ENCODE results near the gene GALNT10.

Gene GALNT10

GRCh38 chr5:154236536-154237375 is 46.2 kb downstream of the GALNT10 start:
- no peak for DNase-seq

DNA sequence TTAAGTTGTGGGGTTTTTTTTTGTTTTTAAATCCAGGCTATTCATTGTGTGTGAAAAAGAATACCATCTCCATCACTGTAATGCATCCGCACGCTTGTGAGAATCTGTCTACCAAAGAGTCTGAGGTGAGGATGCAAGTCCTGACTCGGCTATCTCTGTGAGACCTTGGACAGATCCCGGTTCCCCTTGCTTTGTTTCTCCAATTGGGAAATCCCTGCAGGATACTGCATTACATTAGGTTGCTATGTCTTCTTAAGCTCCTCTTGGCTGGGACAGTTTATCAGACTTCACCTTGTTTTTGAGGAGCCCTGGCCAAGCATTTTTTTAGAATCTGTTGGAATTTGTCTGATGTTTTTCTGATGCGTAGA is 46.8 kb downstream of the GALNT10 start:
- DNase-seq, result no peak

DNA sequence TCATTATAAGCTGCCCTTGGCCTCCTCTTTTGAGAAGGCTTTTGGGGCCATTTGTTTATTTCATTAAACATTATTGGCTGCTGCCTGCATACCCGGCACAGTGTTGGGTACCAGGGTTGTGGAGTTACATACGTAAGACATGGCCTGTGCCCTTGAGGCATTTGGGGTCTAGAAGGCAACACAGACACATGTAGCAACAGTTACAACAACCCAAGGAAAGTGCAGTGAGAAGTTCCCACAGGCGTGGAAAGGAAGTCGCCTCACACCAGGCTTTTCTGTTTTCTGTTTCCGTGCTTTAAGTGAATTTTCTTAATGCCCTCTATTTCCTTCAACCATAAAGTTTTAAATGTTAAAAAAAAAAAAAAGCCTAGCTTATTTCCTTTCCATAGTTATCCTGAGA is 47.4 kb downstream of the GALNT10 start:
- DNase-seq, result no peak

DNA sequence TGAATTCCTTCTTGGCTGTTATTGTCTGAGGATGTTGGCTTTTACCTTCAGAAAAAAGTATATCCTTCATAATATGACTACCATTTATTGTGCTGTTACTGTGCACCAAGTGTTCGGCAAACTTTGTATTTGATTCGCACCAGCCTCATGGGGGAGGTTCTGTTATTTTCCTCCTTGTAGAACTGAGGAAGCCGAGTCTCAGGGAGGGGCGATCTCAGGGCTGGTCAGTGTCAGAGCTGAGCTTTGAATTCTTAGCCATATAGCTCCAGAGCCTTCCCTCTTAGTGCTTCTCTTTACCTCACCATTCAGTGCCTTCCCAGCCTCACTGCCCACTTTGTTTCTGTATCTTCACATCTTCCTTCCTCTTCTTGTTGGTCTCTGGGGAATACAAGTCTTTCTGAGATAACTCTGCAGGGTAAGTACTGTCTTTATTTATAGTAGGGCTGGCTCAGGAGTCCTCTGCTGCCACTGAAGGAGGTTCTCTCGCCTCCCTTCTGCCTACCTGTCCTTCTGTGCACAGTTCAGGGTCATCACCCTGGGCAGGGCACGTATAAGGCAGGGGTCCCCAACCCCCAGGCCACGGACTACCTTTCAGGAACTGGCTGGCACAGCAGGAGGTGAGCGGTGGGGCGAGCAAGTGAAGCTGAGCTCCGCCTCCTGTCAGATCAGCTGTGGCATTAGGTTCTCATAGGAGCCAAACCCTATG is 48.4 kb downstream of the GALNT10 start:
- DNase-seq, result no peak

- DNase-seq, result no peak
Observed at GRCh38 chr5:154240595-154240994, 50.1 kb downstream of the GALNT10 start.

GRCh38 chr5:154241021-154241420 is 50.5 kb downstream of the GALNT10 start:
- no peak for DNase-seq

GRCh38 chr5:154242442-154242841 is 51.9 kb downstream of the GALNT10 start:
- no peak for DNase-seq

DNA sequence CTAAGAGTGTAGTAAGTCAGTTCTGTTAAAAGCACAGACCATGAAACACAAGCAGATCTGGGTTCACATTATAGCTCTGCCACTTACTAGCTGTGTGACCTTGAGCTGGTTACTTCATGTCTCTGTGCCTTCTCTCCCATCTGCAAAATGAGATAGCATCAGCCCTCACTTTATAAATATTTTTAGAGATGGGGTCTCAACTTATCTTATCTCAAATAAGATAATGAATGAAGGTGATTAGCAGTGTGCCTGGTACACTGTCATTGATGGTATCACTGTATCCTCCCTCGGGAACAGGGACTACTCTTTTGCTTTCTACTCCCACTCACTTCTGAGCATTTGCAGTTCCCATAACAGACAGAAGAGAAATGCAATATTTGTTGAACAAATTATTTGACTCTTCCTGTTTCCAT is 52.4 kb downstream of the GALNT10 start:
- DNase-seq, result no peak

GRCh38 chr5:154243736-154244135 is 53.2 kb downstream of the GALNT10 start:
- no peak for DNase-seq

- no peak for DNase-seq
Observed at GRCh38 chr5:154244476-154244875, 53.9 kb downstream of the GALNT10 start.

DNA sequence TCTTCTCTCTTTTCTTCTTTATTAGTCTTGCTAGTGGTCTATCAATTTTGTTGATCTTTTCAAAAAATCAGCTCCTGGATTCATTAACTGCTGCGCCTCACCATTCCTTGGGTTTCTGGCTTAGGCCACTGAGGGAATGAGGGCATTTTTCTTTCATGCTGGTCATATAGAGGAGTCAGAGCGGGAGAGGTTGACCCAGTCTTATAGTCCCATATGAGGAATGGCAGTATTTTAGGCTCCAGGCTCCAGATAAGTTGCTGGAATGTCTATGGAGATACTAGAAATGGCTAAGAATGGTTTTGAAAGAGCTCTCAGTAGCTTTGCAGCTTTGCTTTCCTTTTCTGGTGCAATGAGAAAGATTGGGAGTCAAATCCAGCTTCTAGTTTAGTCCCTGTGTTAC is 58.2 kb downstream of the GALNT10 start:
- no peak for DNase-seq

- DNase-seq, result no peak
Observed at GRCh38 chr5:154249826-154250225, 59.3 kb downstream of the GALNT10 start.

DNA sequence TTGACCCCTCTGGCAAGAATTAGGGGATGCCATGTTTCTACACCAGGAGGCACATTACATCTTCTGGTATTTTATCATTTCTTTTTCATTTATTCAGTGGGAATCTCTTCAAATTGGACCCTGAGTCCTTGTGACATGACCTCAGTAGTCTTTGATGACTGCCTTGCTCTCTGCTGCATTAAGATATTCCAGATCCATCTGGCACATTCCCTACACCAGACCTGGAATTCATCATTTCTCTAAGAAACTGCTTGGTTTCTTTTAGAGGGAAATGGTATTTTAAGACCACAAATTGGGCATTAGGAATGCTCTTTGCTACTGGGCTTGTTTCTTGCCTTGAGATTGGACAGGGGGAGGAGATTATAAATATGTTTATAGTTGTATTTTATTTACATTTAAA is 61.0 kb downstream of the GALNT10 start:
- DNase-seq, result no peak

GRCh38 chr5:154253807-154254206 is 63.3 kb downstream of the GALNT10 start:
- DNase-seq, result no peak

DNA sequence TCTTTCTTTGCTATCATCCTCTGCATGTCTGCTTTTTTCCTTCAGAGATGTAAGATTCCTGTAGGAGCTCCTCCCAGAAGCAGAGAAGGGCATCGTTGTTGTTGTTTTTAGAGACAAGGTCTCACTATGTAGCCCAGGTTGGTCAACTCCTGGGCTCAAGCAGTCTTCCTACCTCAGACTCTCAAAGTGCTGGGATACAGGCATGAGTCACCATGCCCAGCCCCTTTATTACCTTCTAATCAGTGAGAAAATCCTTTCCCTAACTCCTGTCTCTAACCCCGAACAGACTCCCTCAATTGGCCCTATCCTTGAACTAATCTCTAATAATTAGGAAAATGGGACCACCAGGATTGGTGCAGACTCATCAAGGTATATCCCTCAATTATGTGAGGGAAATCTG is 64.4 kb downstream of the GALNT10 start:
- DNase-seq, result no peak

DNA sequence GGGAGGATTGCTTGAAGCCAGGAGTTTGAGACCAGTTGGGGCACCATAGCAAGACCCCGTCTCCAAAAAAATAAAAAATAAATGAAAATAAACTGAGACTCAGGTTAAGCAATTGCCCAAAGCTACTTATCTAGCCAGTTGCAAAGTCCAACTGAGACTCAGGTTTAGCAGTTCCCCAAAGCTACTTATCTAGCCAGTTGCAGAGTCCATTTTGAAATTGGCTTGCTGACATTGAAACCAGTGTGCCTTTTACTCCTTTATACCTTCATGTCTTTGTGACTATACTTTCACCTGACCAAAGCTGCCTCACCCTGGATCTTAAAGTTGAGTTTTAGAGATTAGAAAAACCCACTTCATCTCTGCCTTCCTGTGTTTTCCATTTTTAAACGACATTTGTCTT is 66.5 kb downstream of the GALNT10 start:
- DNase-seq, result no peak

DNA sequence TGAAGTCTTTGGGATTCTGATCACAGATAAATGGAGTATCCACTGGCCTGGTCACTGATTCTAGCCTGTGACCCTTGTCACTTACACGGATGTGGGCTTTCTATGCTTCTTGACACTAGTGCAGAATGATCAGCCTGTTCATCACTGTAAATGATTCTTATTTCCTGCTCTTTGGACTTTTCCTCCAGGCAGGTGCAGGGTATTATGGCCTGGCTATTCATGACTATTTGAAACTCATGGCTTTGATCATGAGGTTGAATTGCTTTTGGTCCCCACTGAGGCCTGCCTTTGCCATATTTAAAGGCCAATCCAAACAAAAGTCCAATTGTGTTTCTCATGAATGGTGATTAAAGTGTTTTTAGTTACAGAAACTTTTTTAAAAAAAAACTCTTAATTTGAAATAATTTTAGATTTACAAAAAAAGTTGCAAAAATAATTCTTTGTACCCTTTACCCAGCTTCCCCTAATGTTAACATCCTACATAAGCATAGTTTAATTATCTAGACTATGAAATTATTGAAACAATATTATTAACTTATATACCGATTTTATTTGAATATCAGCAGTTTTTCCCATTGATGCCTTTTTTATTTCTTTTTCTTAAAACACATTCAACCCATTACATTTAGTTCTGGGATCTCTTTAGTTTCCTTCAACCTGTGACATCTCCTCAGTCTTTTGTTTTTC is 68.1 kb downstream of the GALNT10 start:
- DNase-seq, result no peak

DNA sequence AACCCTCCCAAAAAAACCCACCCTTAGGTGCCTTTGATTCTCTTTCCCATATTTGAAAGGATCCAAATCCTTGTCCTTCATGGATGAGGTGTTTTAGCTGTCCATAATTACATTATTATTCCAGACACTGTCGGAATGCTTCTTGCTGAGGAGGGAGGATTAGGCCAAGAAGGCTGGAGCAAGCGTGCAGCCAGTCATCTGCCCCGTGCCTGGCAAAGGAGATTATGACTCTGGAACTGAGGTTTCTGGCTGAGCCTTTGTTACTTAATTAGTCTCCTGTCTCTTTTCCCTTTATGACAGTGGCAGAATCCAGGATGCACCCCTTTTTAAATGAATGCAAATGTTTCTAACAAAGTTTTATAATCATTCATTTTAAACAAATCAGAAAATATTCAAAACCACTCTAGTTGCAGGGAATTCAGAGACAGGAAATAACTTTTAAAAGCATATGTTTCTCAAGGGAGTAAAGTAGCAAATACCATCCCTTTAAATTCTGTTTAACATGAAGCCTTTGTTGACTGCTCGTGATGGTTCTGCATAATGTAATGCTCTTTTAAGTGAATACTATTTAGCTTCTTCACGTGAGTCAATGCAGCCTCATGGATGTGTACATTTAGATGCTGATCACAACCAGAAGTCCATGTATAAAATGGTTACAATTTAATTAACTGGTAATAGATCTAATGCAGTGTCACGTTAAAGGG is 69.8 kb downstream of the GALNT10 start:
- no peak for DNase-seq

DNA sequence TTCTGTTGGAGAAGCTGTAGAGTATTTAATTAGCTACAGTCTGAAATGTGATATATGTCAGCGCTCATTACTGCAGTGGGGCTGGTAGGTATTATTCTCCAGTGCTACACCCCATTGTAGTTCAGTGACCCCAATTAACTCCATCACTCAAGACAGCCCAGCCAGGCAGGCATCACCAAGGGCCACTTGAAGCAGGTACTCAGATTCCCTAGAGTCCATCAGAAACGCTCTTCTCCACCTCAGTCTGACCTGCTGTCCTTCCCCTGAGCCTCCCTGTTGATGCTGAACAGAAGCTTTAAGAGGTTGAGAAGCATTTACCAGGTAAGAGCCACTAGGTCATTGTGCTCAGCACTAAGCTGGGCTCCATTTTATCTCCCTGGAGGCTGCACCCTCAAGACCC is 71.8 kb downstream of the GALNT10 start:
- DNase-seq, result no peak

DNA sequence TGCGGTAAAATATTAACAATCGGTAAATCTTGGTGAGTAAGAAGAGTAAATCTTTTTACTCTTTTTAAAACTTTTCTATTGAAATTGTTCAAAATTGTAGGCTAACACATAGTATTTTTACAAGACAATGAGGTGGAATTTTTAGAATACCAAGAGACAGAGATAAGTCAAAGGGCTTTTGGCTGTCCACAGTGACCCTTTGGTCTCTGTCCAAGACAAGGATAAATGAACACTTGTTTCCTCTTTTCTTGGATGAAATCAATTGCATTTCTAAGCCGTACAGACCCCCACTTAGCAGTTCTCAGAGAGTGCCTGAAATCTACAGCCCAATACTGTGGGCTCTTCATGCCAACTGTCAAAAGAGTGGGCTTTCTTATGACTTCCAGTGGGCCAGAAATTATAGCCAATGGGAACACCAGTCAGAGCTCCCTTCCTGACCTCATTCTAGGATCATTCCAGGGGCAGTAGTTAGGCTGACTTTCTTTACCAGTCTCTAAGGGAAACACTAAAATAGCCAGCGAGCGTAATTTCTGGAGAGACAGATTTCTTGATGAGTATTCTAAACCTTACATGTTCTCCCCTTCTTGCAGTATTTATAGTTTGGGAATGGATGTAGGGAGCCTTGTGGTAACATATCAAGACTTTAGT is 74.1 kb downstream of the GALNT10 start:
- no peak for DNase-seq

GRCh38 chr5:154265197-154265773 is 74.8 kb downstream of the GALNT10 start:
- no peak for DNase-seq

GRCh38 chr5:154267516-154267915 is 77.0 kb downstream of the GALNT10 start:
- DNase-seq, result no peak
